B cell (primary cell): ENCODE results near the gene HDHD5. TPM values are rescaled to one million over a fixed set of nuclear protein-coding genes. Genes with fewer than 3 reads are reported as not detected.

Experiments
- ATAC-seq: fragments of 200-7000 bp; cut with Tn5 transposase; one replicate; pipeline ENCODE4 v1.10.0; 2021; ENCODE audit warnings: low read depth, mild to moderate bottlenecking, moderate number of reproducible peaks, moderate library complexity
- CTCF ChIA-PET: fragments of 350-600 bp; sonication (Branson Sonifier 250); formaldehyde crosslinking; loops from one replicate; lab custom pipeline; 2021; ENCODE audit warnings: antibody characterized with exemption, inconsistent platforms; lab: Charles Lee
- POLR2A ChIA-PET: fragments of 350-600 bp; sonication (Branson Sonifier 250); formaldehyde crosslinking; loops from one replicate; lab custom pipeline; 2021; ENCODE audit warnings: antibody characterized with exemption; lab: Charles Lee
- DNase-seq: peaks from one replicate; pipeline ENCODE4 v3.0.0; 2013
- H2AFZ ChIP-seq: 2 replicates; pipeline ENCODE4 v1.6.1; 2012; ENCODE audit warnings: mild to moderate bottlenecking, low read depth, low read length; ENCODE audit not compliant: insufficient read depth, poor library complexity, severe bottlenecking
- H3K27ac ChIP-seq, 2 donors: 1 replicate in 1 of 2; 2 replicates in 1 of 2; pipeline ENCODE4 v1.5.1; 2012 to 2013; ENCODE audit warnings: low read length in 2 of 2, mild to moderate bottlenecking in 2 of 2, moderate library complexity in 1 of 2
- H3K27me3 ChIP-seq, 4 experiments: fragments of 200-600 bp in 1 of 4; sonication (generic) in 1 of 4; replicated peaks in 1 of 4; 1 replicate in 2 of 4; 2 replicates in 2 of 4; pipeline versions ENCODE4 v1.6.1 to v1.7.0; 2013 to 2016; ENCODE audit warnings: low read length in 3 of 4, mild to moderate bottlenecking in 2 of 4, mixed read lengths in 1 of 4, moderate library complexity in 1 of 4; ENCODE audit not compliant: insufficient read depth in 4 of 4, control insufficient read depth in 3 of 4; ENCODE audit errors: control extremely low read depth in 1 of 4
- H3K36me3 ChIP-seq, 2 experiments: replicated peaks in 1 of 2; 1 replicate in 1 of 2; 2 replicates in 1 of 2; pipeline versions ENCODE4 v1.6.1 to v1.7.1; 2013; ENCODE audit warnings: low read length in 1 of 2; ENCODE audit not compliant: insufficient read depth in 2 of 2, control insufficient read depth in 1 of 2; ENCODE audit errors: control extremely low read depth in 1 of 2, extremely low read depth in 1 of 2
- H3K4me1 ChIP-seq, 2 donors: fragments of 200-600 bp in 1 of 2; sonication (generic) in 1 of 2; 1 replicate in 1 of 2; 2 replicates in 1 of 2; pipeline versions ENCODE4 v1.5.1 to v1.6.1; 2013 to 2017; ENCODE audit warnings: low read length in 2 of 2; ENCODE audit not compliant: control insufficient read depth in 2 of 2, insufficient read depth in 2 of 2
- H3K4me2 ChIP-seq: replicated peaks from 2 replicates; pipeline ENCODE3; 2012; ENCODE audit warnings: mild to moderate bottlenecking, low read depth, low read length; ENCODE audit not compliant: poor library complexity, severe bottlenecking
- H3K4me3 ChIP-seq, 5 experiments: fragments of 200-600 bp in 1 of 5; sonication (generic) in 1 of 5; 1 replicate in 3 of 5; 2 replicates in 2 of 5; pipeline versions ENCODE4 v1.5.1 to v1.7.0; 2011 to 2016; ENCODE audit warnings: low read length in 4 of 5, mild to moderate bottlenecking in 4 of 5, low read depth in 2 of 5, control low read depth in 1 of 5, moderate library complexity in 1 of 5; ENCODE audit not compliant: insufficient read depth in 1 of 5; ENCODE audit errors: control extremely low read depth in 1 of 5, extremely low read depth in 1 of 5
- H3K79me2 ChIP-seq: fragments of 200-600 bp; sonication (generic); one replicate; pipeline ENCODE4 v1.6.0; 2016; ENCODE audit warnings: low read length; ENCODE audit not compliant: control insufficient read depth, insufficient read depth
- H3K9ac ChIP-seq: fragments of 200-600 bp; sonication (generic); 2 replicates; pipeline ENCODE4 v1.6.1; 2017; ENCODE audit warnings: mild to moderate bottlenecking, low read length, moderate library complexity
- H3K9me3 ChIP-seq, 3 donors: one replicate each; pipeline versions ENCODE4 v1.6.1 to v1.7.1; 2013; ENCODE audit warnings: low read length in 2 of 3; ENCODE audit not compliant: control insufficient read depth in 2 of 3, insufficient read depth in 1 of 3; ENCODE audit errors: control extremely low read depth in 1 of 3
- H4K20me1 ChIP-seq: 2 replicates; pipeline ENCODE4 v1.6.0; 2012; ENCODE audit warnings: mild to moderate bottlenecking, low read length; ENCODE audit not compliant: insufficient read depth, control insufficient read depth, poor library complexity, severe bottlenecking
- H3K27ac Mint-ChIP-seq: one replicate; pipeline ENCODE4 v1.8.0; 2021; ENCODE audit warnings: mixed read lengths
- H3K27me3 Mint-ChIP-seq: one replicate; pipeline ENCODE4 v1.8.0; 2021; ENCODE audit warnings: mixed read lengths
- H3K4me1 Mint-ChIP-seq: one replicate; pipeline ENCODE4 v1.8.0; 2021; ENCODE audit warnings: mixed read lengths
- H3K4me3 Mint-ChIP-seq: one replicate; pipeline ENCODE4 v1.8.0; 2021; ENCODE audit warnings: mixed read lengths
- H3K9me3 Mint-ChIP-seq: one replicate; pipeline ENCODE4 v1.8.0; 2022; ENCODE audit warnings: mixed read lengths; ENCODE audit not compliant: insufficient read depth
- EZH2 ChIP-seq: IDR thresholded peaks from 2 replicates; pipeline ENCODE4 v1.6.1; 2012; ENCODE audit warnings: borderline replicate concordance, low read depth, mild to moderate bottlenecking, moderate library complexity, low read length; ENCODE audit not compliant: insufficient read depth, poor library complexity, severe bottlenecking
- WGBS: methylation state at CpG from one replicate; pipeline ENCODE4 v1.1.5; 2013; ENCODE audit warnings: missing lambda C conversion rate; ENCODE audit not compliant: insufficient coverage; 5-methylcytosine and 5-hydroxymethylcytosine counted together
- intact Hi-C: fragments of 100-400 bp; cut with micrococcal nuclease; formaldehyde crosslinking; loops from one replicate; pipeline ENCODE4 v1.10.0; 2022
- polyA plus RNA-seq: library from polyadenylated mRNA; depleted of rRNA; stranded (reverse); fragments of >200 nt; gene quantifications from 2 replicates; pipeline ENCODE4 v1.2.3, GENCODE V29; 2012
- total RNA-seq, 2 donors: library from RNA; stranded (reverse); fragments of 120-200 nt in 1 of 2; gene quantifications; 1 replicate in 1 of 2; 2 replicates in 1 of 2; pipeline versions ENCODE4 v1.2.3 to v1.2.4, GENCODE V29; 2013 to 2022
- TF ChIP-seq, protein P1 (sequence below): fragments of 200-600 bp; IDR thresholded peaks from one replicate; pipeline ENCODE4 v1.8.0; 2022; ENCODE audit warnings: antibody characterized with exemption, mild to moderate bottlenecking

Gene HDHD5
- total and polyA plus RNA-seq, 2 donors (not counting 1 experiment from before 2014, with no cell fraction given) = 17.7 to 37.7 TPM

DNA sequence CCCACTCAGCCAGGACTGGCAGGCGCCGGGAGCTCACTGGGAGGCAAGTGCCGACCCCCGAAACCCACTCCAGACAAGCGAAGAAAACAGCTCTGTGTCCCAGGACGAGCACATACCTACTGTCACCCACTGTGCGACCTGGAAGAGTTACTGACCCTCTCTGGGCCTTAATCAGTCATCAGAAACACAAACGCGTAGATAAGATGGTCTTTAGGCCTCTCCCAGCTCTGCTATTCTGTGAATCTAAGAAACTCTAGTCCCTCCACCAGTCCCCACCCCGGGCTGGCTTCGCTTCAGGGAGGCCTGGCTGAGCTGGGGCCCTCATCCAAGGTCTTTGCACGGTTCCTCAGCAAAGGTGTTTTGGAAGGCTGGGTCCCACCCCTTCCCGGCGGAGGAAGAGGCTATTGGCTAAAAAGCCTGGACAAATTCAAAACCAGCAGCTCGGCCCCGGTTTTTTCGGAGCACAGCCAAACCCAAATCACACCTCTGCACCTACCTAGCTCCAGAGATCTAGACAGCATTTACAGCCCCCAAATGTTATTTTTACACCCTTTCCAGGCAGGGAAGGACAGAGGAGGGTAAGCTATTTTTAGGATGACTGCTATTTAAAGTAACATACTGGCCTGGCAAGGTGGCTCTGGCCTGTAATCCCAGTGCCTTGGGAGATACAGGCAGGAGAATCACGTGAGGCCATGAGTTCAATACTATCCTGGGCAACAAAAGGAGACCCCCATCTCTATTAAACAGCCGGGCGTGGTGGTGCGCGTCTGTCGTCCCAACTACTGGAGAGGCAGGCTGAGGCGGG, 13.2 kb upstream of the HDHD5 start:
- peak overlapping the region; percentile 82 for H3K4me3 Mint-ChIP-seq
- Histone ChIP-seq H4K20me1 (no peaks in the 10 kb centered on the region), H3K4me2 (peak overlapping the region; percentile 98), H3K9me3 (no peaks in the 10 kb centered on the region), H2AFZ (peak overlapping the region; percentile 89), H3K27ac (peak overlapping the region in 1 of 2 donors; percentile 6), H3K79me2 (no peaks in the 10 kb centered on the region), H3K4me3 (peak overlapping the region; percentile 16 to 69 (median 58)), H3K4me1 (peaks cover 2 to 11% of the 10 kb centered on the region in 2 donors), H3K36me3 (no peaks in the 10 kb centered on the region), H3K9ac (peak overlapping the region; percentile 61), H3K27me3 (no peaks in the 10 kb centered on the region)
- CTCF ChIA-PET = interaction anchor here (0.6 to 12.3 kb wide), 54 partner anchors 9 to 461 kb away, joined by 3 to 302 read pairs (median 4); partner anchors contain the start of genes ADA2, CECR2 and IL17RA
- no peaks in the 10 kb centered on the region for H3K9me3 Mint-ChIP-seq
- WGBS = 48% methylated on average over 17 of the region's 24 CpGs
- POLR2A ChIA-PET = interaction anchor here (0.6 to 1.8 kb wide), 4 partner anchors 47 to 358 kb away, joined by 3 to 7 read pairs (median 4); partner anchors contain the start of genes ADA2 and CECR2
- peaks cover 8% of the 10 kb centered on the region for H3K4me1 Mint-ChIP-seq
- TF ChIP-seq, protein P1, sequence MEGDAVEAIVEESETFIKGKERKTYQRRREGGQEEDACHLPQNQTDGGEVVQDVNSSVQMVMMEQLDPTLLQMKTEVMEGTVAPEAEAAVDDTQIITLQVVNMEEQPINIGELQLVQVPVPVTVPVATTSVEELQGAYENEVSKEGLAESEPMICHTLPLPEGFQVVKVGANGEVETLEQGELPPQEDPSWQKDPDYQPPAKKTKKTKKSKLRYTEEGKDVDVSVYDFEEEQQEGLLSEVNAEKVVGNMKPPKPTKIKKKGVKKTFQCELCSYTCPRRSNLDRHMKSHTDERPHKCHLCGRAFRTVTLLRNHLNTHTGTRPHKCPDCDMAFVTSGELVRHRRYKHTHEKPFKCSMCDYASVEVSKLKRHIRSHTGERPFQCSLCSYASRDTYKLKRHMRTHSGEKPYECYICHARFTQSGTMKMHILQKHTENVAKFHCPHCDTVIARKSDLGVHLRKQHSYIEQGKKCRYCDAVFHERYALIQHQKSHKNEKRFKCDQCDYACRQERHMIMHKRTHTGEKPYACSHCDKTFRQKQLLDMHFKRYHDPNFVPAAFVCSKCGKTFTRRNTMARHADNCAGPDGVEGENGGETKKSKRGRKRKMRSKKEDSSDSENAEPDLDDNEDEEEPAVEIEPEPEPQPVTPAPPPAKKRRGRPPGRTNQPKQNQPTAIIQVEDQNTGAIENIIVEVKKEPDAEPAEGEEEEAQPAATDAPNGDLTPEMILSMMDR = peak; percentile 46
- no peak for TF ChIP-seq EZH2
- intact Hi-C loops = loop anchor here (5.0 kb wide), 1 partner anchor 195 kb away; the partner anchor contains the start of gene CECR2
- ATAC-seq (no peak), DNase-seq (no peak)
- peaks cover 3% of the 10 kb centered on the region for H3K27me3 Mint-ChIP-seq
- H3K27ac Mint-ChIP-seq = peak overlapping the region; percentile 37
